ENCODE results near the gene DNLZ. TPM values are rescaled to one million over a fixed set of nuclear protein-coding genes. Genes with fewer than 3 reads are reported as not detected.
A peak's percentile ranks its signal among the peaks of the same experiment; 100 is the strongest.

DNLZ gene
- total and polyA plus RNA-seq, 9 of the 15 experiments (the other 6 are each of a cell fraction or from before 2014, with no cell fraction given), result 0.17 to 44.6 (median 3.4) TPM

- TF ChIP-seq POLR2G (IDR thresholded peaks at IDR 0.05; ENCODE audit: low read depth, low read length) (peak; percentile 68), CTCF (IDR thresholded peaks at IDR 0.05 in 2 of 3, conservative IDR thresholded peaks at IDR 0.05 in 1 of 3; ENCODE audit: insufficient read depth in 2 of 3, low read depth in 1 of 3, low read length in 3 of 3) (peak in 1 of 3 experiments; percentile 11; a peak in 1 of 6 replicates), RBM14 (IDR thresholded peaks at IDR 0.05; ENCODE audit: borderline replicate concordance, insufficient read depth, low read depth, low read length) (0 out of 2 replicates have a peak, but pooled peaks have one; percentile 68), CBX3 (IDR thresholded peaks at IDR 0.05; ENCODE audit: borderline replicate concordance in 1 of 2, low read length in 2 of 2) (no peak), MGA (IDR thresholded peaks at IDR 0.05) (peak; percentile 68), EWSR1 (IDR thresholded peaks at IDR 0.05; ENCODE audit: borderline replicate concordance, low read depth, partially characterized antibody) (no peak), CBX2 (IDR thresholded peaks at IDR 0.05; ENCODE audit: insufficient read depth, low read length, poor library complexity, severe bottlenecking) (no peak), HLTF (IDR thresholded peaks at IDR 0.05) (no peak), ZBTB2 (IDR thresholded peaks at IDR 0.05) (no peak), RBM22 (IDR thresholded peaks at IDR 0.05; ENCODE audit: low read depth, low read length, poor library complexity, severe bottlenecking) (peak; percentile 43)
Observed at GRCh38 chr9:136363949-136364748, 605 bp upstream of the DNLZ start (continued).

Data from K562 (cell line).